Measurements from ENCODE around the gene SYTL4.

Gene SYTL4

GRCh38 chrX:100625985-100626491, 105.9 kb downstream of the SYTL4 start:
- Histone ChIP-seq H3K9me3 (ENCODE audit: control insufficient read depth, insufficient read depth, low read length) (no peaks in the 10 kb centered on the region), H3F3A (ENCODE audit: control insufficient read depth, insufficient read depth) (no peaks in the 10 kb centered on the region; the same call in 1 of the 2 replicates), H3K79me2 (ENCODE audit: control insufficient read depth, low read length) (no peaks in the 10 kb centered on the region), H3K4me2 (ENCODE audit: low read length) (0 out of 2 replicates have a peak overlapping the region, but pooled peaks have one; percentile 8), H3K4me1 (ENCODE audit: control insufficient read depth, low read length) (peaks cover 10% of the 10 kb centered on the region), H3K36me3 (ENCODE audit: control insufficient read depth, low read length) (no peaks in the 10 kb centered on the region), H3K27me3 (ENCODE audit: control insufficient read depth, low read length) (peaks cover 5% of the 10 kb centered on the region; the same call in 1 of the 2 replicates), H3K4me3 (ENCODE audit: low read length) (no peak overlapping the region), H4K20me1 (ENCODE audit: control insufficient read depth, insufficient read depth, low read depth, low read length) (no peaks in the 10 kb centered on the region), H3K27ac (ENCODE audit: low read depth, low read length) (no peak overlapping the region), H3K9me2 (replicated peaks; ENCODE audit: control insufficient read depth, low read length) (no peaks in the 10 kb centered on the region)
- TF ChIP-seq EZH2phosphoT487 (IDR thresholded peaks at IDR 0.05; ENCODE audit: borderline replicate concordance, low read length) = no peak
- TF ChIP-seq CTCF (IDR thresholded peaks at IDR 0.05; ENCODE audit: low read depth, low read length, poor library complexity, severe bottlenecking) = no peak
